ENCODE data around the gene SORCS2.

SORCS2 gene

DNA sequence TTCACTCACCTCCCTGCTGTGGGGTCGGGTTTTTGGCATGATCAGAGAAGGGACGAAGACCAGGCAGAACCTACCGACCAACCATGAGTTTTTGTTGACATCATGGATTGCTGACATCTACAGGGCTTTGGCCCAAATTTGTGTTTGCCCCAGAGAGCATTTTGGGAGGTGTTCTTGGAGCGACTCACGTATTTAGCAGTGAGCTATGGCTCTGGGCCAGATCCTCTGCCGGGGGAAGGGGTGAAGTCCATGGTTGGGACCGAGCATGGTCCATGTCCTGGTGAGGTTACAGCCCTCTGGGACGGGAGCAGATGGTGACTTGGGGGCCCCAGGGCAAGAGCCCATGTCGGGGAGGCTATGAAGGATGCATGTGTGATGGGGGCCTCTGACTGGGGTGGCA lies 17.4 kb downstream of the SORCS2 start:
- TF ChIP-seq MYC (IDR thresholded peaks at IDR 0.05; ENCODE audit: low read depth, low read length), result no peak
- TF ChIP-seq POLR2A (IDR thresholded peaks at IDR 0.05; ENCODE audit: extremely low read depth, insufficient read length), result no peak
- TF ChIP-seq, protein P1, sequence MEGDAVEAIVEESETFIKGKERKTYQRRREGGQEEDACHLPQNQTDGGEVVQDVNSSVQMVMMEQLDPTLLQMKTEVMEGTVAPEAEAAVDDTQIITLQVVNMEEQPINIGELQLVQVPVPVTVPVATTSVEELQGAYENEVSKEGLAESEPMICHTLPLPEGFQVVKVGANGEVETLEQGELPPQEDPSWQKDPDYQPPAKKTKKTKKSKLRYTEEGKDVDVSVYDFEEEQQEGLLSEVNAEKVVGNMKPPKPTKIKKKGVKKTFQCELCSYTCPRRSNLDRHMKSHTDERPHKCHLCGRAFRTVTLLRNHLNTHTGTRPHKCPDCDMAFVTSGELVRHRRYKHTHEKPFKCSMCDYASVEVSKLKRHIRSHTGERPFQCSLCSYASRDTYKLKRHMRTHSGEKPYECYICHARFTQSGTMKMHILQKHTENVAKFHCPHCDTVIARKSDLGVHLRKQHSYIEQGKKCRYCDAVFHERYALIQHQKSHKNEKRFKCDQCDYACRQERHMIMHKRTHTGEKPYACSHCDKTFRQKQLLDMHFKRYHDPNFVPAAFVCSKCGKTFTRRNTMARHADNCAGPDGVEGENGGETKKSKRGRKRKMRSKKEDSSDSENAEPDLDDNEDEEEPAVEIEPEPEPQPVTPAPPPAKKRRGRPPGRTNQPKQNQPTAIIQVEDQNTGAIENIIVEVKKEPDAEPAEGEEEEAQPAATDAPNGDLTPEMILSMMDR (IDR thresholded peaks at IDR 0.05; ENCODE audit: low read depth, low read length), result no peak
- TF ChIP-seq, protein P2, sequence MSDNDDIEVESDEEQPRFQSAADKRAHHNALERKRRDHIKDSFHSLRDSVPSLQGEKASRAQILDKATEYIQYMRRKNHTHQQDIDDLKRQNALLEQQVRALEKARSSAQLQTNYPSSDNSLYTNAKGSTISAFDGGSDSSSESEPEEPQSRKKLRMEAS (IDR thresholded peaks at IDR 0.05; ENCODE audit: low read depth, low read length), result no peak
- DNase-seq (ENCODE audit: low read depth), result no peak
- no peak overlapping the region for H3K4me3 ChIP-seq (ENCODE audit: low read depth, low read length)

DNA sequence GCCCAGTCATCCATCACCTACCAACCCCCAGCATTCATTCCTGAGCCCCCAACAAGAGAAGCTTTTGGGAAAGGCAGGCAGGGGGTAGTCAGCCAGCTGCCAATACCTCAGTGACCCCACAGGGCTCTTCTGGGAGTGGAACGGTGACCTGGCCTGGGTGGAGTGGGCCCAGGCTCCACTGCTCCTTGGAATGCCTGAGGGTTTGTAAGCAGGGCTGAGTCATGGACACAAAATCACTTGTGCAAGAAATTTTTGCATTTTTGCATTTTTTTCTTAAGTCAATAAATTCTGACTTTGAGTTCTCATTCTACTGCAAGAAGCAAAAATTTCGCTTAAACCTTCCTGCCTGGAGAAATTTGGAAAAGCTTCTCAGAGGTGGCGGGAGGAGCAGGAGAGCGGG lies 18.5 kb downstream of the SORCS2 start:
- TF ChIP-seq MYC (IDR thresholded peaks at IDR 0.05; ENCODE audit: low read depth, low read length), result no peak
- no peak for TF ChIP-seq POLR2A (IDR thresholded peaks at IDR 0.05; ENCODE audit: extremely low read depth, insufficient read length)
- TF ChIP-seq, protein P1 (IDR thresholded peaks at IDR 0.05; ENCODE audit: low read depth, low read length), result no peak
- TF ChIP-seq, protein P2 (IDR thresholded peaks at IDR 0.05; ENCODE audit: low read depth, low read length), result no peak

DNA sequence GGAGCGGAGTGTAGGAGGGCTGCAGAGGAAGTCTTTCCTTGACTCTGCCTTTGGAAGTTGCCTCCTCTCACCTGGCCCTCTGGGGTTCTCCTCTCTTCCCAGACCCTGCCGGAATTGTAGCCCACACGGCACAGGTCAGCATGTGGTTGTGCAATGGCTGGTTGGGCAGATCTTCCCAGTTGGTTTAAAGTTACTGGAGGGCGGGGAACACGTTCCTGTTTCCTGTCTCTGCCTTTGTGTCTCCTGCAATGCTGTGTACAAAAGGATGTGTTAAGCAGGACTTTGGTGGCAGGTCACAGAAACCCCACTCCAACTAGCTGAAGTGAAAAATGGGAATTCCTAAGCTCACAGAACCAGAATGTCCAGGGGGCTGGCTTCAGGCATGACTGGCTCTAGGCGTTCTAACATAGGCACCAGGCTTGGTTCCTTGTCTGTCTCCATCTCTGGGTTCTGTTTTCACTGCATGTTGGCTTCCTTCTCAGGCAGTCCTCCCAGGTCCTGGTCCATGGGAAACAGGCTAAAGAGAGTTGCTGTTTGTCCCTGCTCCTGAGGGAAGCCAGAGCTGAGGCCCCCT lies 19.9 kb downstream of the SORCS2 start:
- no peak for DNase-seq (ENCODE audit: low read depth)

More for the DNA sequence above, 18.5 kb downstream of the SORCS2 start:
- no peak overlapping the region for H3K4me3 ChIP-seq (ENCODE audit: low read depth, low read length)
- DNase-seq (ENCODE audit: low read depth), result no peak

DNA sequence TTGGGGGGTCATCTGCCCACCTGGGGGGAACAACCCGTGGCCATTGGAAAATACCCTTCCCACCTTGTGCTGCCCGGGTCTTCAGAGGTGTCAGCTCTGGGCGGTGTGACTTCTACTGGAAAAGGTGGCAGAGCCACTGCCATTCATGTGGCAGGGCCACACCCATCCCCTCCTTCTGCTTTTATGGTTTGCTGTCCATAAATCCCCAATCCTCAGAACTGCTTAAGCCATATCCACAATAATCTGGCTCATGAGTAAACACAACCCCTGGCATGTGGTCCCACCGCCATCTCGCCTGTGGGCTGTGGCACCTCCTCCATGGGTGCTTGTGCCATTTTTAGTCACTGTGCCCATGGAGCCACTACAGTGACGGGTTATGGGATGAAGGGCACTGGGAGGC lies 20.6 kb downstream of the SORCS2 start:
- TF ChIP-seq, protein P2 (IDR thresholded peaks at IDR 0.05; ENCODE audit: low read depth, low read length), result no peak
- TF ChIP-seq, protein P1 (IDR thresholded peaks at IDR 0.05; ENCODE audit: low read depth, low read length), result no peak
- TF ChIP-seq MYC (IDR thresholded peaks at IDR 0.05; ENCODE audit: low read depth, low read length), result no peak
- TF ChIP-seq POLR2A (IDR thresholded peaks at IDR 0.05; ENCODE audit: extremely low read depth, insufficient read length), result no peak
- no peak for DNase-seq (ENCODE audit: low read depth)
- H3K4me3 ChIP-seq (ENCODE audit: low read depth, low read length), result no peak overlapping the region

More for the DNA sequence above, 19.9 kb downstream of the SORCS2 start:
- TF ChIP-seq, protein P2 (IDR thresholded peaks at IDR 0.05; ENCODE audit: low read depth, low read length), result no peak
- TF ChIP-seq MYC (IDR thresholded peaks at IDR 0.05; ENCODE audit: low read depth, low read length) (no peak), POLR2A (IDR thresholded peaks at IDR 0.05; ENCODE audit: extremely low read depth, insufficient read length) (no peak)
- TF ChIP-seq, protein P1 (IDR thresholded peaks at IDR 0.05; ENCODE audit: low read depth, low read length), result no peak
- H3K4me3 ChIP-seq (ENCODE audit: low read depth, low read length), result no peak overlapping the region

DNA sequence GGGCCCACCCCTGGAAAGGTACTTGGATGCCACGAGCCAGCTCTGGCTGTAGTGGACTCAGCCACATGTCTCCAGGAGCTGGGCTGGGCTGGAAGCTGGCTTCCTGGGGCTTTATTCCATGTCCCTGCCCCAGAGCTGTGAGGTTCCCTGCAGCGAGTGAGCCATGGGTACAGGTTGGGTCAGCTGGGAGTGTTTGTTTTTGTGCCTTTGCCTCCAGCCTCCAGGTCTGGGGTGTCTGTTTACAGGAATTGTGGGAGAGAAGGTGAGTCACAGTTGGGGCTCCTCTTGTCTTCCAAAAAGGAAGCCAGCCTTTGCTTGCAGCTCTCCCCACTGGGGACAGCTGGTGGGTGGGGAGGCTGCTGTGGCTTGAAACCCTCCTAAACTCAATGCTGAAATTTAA lies 21.5 kb downstream of the SORCS2 start:
- TF ChIP-seq, protein P1 (IDR thresholded peaks at IDR 0.05; ENCODE audit: low read depth, low read length), result no peak
- no peak for TF ChIP-seq POLR2A (IDR thresholded peaks at IDR 0.05; ENCODE audit: extremely low read depth, insufficient read length)
- no peak for TF ChIP-seq MYC (IDR thresholded peaks at IDR 0.05; ENCODE audit: low read depth, low read length)
- TF ChIP-seq, protein P2 (IDR thresholded peaks at IDR 0.05; ENCODE audit: low read depth, low read length), result no peak
- no peak for DNase-seq (ENCODE audit: low read depth)

More for the DNA sequence above, 21.5 kb downstream of the SORCS2 start:
- H3K4me3 ChIP-seq (ENCODE audit: low read depth, low read length), result no peak overlapping the region
